GM19025 (cell line): ENCODE results near the gene KRT36.

Experiments
- ATAC-seq: cut with Tn5 transposase; IDR thresholded peaks from one replicate; pipeline ENCODE4 v1.9.1; 2021; ENCODE audit warnings: mild to moderate bottlenecking, low read depth, moderate library complexity; ENCODE audit not compliant: unreplicated experiment

The KRT36 gene

DNA sequence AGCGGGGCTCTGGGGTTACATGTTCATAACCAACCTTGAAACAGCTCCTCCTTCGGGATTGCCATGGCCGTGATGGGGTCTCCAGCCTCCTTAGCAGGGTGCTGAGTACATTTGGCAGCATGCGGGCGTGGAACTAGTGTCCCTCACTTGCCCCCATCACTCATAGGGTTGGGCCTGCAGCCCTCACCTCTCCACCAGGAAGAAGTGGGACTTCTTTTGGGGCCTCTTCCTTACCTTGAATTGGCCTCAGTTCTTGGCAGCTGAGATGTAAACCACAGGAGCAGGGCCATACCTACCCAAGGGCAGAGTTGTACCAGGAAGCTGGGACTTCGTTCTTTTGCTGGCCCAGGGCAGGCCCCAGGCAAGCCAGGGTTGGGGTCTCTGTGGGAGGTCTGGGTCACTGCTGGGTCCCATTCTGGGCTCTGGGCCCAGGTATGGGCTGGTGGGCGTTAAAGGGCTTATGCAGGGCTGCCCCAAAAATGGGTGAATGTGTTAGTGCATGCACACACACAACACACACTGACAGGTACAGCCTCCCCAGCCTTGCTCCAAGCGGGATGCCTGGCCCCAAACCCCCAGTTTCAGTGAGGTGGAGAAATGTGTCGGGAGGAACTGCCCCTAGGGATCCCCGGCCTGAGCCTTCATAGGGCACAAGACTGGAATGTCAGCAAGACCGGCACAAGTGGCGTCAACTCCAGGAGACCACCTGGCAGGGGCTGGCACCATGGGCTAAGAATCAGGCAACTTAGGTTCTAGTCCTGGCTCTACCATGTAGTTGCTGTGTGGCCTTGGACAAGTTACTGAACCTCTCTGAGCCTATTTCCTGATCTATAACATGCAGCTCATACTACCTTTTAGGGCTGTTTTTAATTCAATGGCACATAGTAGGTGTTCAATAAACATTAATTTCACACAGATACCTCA, 32.9 kb upstream of the KRT36 start:
- no peak for ATAC-seq

DNA sequence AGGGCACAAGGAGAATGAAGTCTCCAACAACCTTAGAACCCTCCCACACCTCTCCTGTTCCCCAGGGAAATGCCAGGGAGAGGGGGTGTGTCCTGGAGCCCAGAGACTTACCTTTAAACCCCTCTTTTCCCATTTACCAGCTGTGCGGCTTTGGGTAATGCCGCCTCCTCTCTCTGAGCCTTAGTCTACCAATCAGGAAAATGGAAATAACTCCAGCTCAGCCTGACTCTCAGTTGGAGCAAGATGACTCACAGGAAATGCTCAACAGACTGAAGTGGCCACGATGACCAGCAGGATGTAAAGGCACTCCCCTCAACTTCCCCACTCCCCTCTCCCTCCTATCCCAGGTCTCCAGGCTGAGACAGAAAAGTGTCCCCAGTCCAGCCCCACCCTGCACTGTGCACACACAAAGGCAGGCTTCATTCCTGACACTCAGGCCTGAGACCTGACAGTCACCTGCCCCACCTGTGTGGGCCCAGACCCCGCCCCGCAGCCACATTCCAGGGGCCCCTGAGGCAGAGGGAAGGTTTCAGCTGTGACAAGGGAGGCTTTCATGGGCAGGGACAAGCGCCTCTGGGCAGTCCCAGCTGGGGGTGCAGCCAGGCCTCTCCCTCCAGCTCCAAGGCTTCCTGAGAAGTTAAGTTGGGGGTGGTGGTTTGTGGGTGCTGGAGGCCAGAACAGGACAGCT, 32.0 kb upstream of the KRT36 start:
- no peak for ATAC-seq

DNA sequence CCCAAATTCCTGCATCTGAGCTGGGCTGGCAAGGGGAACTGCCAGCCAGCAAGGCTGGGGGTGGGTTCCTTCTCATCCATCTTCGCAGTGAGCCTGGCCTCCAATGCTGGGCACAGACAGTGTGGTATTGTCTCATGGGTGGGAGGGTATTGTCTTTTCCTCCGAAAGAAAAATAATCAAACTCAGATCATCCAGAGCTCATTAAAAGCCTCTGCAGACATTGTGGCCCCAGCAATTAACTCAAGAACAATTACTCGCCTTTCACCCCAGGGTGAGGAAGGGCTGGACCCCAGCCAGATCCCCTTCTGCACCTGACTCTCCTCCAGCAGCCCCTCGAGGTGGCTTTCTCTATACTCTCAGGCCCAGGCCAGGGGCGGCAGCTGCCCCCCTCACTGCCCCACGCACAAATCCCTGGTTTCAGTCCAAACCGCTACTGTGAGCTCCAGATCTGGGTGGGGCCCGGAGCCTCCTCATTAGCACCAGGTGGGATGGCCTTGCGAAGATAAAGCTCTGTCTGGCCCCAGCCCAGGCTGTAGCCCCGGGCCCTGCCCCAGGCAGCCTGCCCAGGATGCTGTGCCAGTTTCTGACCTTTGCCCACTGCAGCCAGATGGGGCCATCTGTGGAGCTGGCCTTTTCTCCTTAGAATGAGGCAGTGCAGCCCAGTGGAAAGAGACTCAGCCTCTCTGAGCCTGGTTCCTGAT, 31.3 kb upstream of the KRT36 start:
- no peak for ATAC-seq

DNA sequence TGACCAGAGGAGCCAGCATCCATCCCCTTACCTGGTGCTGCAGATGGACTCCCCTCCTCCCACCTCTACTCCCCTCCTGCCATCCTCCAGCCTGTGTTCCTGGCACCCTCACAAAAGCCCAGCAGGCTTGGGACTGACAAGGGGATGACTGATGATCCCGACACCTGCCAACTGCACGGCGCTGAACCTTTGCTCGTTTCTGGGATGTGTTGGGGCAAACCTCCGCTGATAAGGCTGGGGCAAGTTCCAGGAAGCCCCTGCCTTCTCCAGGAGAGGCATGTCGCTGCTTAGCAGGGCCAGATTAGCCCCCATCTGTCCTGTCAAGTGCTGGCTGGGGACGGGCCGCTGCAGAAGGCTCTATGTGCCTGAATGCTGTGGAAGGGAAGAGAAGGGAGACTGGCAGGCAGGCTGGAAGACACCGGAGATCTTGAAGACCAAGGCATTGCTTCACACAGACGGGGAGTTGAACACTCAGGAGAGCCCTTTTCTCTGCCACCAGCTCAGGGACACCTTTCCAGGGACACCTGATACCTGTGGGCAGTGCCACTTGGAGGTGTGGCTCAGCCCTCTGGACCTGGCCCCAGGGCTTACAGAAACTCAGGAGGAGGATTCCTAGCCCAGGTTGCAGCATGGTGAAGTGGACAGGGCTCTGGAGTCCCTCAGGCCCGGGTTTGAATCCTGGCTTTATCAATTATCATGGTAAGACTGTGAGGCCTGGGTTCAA, 30.0 kb upstream of the KRT36 start:
- no peak for ATAC-seq

DNA sequence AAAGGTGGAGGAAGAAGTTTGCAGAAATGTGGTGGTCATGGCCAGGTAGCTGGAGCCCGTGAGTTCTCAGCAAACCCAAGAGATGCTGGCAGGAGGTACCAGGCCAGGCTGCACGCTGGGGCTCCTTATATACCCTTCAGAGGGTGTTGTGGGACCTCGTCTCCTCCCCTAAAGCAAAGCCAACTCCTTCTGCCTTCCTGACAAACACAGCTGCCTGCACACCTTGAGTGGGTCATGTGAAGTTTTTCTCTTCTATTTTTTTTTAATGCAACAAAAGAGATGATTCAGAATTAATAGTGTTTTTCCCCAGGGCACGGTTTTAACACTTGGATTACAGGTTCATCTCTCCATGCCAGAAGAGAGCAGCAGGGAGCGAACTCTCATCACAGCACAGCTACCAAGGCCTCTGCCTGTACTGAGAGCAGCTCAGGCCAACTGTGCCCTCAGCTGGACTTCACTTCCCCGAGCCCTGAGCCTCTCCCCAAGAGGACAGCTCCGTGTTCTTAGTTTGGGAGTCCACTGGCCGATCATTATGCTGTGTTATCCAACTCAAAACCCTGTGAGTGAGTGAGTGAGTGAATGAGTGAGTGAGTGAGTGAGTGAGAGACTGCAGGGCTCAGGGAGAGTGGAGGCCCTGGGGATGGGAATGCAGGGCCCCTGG, 29.2 kb upstream of the KRT36 start, which contains the start of gene KRT15:
Gene KRT15 (minus strand): TSS at position 102 of the 661 bp plus-strand sequence. CDS start 63 bp downstream, at position 39.
- no peak for ATAC-seq

DNA sequence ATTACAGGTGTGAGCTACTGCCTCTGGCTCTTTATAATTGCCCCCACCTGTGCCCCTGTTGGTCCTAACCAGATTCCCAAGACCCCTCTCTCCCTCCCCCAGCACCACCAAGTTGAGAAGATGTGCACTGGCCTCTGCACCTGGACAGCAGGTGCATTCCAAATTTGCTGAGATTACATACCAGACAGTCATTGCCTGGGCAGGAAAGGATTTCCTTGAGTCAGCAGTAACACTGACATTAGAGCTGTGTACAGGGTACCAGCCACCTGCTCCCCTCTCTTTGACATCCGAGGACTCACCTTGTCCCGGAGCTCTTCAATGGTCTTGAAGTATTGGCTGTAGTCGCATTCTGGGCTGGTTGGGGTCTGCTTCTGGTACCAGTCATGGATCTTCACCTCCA, 28.3 kb upstream of the KRT36 start:
- ATAC-seq: no peak

DNA sequence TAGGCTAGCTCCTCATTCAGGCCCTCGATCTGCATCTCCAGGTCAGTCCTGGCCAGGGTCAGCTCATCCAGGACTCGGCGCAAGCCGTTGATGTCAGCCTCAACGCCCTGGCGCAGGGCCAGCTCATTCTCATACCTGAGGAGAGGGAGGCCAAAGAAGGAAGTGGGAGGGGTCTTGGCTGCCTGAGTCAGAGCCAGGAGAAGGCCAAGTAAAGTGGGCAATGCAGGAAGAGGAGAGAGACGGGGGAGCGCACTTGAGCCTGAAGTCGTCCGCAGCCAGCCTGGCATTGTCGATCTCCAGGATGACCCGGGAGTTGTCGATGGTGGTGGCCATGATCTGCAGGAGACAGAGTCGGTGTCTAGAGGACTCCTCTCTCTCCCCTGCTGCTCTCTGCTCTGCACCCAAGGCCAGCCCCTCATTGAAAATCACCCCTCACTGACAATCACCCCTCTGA, 27.1 kb upstream of the KRT36 start:
- ATAC-seq: no peak

DNA sequence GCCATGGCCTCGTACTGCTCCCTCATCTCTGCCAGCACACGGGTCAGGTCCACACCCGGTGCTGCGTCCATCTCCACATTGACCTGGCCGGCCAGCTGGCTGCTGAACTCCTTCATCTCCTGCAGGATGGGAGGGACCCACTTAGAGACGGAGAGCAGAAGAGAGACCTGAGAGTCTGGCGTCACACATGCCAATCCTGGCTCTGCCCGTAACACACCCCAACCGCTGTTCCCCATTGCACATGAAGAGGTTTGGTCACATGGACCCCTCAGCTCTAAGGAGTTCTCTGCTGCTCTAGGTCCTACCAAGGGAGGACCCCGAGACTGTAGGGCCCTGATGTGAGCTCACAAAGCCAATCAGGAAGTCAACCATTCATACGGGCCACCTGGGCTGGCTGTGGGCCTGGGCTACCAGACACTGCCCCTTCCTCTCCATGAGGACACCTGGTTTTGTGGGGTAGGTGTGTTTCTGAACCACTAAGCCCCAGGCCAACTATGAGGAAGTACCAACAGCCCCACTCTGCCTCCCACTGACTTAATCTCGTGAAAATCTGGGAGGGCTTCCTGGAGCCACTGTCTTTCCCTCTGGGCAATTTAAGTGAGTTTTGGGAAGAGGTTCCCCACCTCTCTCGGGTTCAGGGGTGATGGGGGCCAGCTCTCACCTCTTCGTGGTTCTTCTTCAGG, 26.6 kb upstream of the KRT36 start:
- ATAC-seq: no peak

DNA sequence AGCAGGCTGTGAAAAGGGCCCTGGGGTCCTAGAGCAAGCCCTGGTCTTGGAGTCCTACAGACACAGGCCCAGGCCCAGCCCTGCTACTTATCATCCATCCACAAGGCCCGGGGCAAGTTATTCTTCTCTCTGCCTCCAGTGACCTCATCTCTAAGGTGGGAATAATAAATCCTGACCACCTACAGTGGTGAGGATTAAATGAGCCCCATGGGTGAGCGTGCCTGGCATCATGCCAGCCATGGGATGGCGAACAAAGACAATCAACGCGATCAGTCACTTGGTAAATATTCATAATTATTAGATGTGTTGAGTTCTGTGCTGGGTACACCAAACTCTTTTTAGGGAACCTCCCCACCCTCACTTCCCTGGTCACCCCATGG, 23.4 kb upstream of the KRT36 start:
- no peak for ATAC-seq

DNA sequence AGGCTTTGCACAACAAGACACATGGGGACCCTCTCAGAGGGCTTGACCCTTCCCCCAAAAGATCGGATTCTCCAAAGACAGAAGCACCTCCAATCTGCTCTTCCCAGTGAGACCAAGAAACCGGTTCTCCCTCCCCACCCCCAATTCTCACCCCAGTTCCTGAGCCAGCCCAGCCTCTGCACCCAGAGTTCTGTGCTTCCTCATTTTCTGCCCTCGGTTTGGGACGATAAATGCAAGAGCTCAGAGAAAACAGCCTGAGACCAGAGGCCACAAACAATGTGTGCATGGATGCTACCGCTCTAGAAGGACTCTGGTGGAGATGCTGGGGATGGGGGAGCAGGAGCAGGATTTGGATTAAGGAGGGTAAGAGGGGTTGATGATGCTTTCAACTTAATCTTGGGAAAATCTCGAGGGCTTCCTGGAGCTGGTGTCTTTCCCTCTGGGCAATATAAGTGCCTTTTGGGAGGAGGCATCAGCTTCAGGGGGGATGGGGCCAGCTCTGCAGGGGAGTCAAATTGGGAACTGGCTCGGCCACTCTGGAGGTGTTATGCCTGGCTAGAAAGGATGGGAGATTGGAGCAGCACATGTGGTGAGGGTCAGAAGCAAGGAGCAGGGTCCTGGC, 22.9 kb upstream of the KRT36 start:
- no peak for ATAC-seq

DNA sequence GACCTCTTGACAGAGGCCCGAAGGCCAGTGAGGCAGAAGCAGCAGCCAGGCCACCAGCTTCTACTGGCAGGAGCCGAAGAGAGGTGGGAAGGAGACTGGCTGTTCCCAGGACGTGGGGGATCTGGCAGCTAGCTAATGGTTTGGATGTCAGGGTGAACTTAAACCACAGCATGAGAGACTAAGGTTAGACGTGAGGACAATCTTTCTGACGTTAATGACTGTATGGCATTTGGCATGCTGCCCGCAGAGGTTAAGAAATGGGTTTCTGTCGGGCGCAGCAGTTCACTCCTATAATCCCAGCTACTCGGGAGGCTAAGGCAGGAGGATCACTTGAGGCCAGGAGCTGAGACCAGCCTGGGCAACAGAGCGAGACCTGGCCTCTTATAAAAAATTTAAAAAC, 22.0 kb upstream of the KRT36 start:
- ATAC-seq: no peak

DNA sequence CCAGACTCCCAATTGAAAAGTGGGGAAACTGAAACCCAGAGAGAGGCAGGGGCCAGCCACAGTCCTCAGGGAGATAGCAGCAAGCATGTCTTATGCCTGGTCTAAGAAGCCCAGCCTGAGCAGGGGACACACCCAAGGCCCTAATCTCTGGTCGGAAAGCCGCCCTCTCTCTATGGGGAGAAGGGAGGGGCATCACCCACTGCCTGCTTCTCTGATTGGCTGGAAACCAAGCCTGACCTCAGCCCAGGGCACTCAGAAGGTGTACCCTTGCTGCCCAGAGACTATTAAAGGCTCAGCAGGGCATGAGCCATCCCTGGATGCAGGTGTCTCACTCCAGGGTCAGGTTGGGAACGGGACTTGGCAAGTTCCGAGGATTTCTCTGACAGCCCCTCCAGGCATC, 21.4 kb upstream of the KRT36 start:
- no peak for ATAC-seq

DNA sequence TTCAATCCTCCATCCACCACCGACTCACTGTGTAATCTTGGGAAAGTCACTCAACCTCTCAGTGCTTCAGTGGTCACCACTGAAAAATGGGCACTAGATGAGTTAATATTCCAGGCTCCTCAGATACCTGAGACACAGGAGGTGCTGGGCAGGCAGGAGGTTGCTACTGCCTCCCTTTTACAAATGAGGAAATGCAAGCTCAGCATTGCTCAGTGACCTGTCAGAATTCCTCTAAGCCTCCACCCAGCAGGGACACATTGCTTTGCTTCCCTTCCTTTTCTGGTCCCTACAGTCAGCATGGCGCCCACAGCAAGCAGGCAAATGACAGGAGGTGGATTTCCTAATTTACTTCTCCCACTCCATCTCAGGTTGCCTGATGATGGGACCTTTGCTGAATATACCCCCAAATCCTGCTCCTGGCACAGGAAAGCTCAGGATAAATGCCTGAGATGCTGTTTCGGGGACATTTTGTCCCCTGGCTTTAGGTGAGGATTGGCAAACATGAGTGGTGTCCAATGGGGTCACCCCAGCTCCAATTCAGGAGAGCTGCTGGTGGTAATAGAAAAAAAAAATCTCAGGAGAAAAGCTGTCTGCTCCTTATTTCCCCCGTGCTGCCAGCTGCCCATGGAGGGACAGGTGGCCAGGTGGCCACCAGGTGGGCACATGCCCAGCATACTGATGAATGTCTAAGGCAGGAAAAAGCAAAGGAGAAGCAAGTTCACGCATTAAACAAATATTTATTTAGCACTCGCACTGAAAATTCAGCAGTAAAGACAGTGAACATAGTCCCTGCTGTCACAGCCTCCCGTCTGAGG, 20.7 kb upstream of the KRT36 start:
- ATAC-seq: no peak

DNA sequence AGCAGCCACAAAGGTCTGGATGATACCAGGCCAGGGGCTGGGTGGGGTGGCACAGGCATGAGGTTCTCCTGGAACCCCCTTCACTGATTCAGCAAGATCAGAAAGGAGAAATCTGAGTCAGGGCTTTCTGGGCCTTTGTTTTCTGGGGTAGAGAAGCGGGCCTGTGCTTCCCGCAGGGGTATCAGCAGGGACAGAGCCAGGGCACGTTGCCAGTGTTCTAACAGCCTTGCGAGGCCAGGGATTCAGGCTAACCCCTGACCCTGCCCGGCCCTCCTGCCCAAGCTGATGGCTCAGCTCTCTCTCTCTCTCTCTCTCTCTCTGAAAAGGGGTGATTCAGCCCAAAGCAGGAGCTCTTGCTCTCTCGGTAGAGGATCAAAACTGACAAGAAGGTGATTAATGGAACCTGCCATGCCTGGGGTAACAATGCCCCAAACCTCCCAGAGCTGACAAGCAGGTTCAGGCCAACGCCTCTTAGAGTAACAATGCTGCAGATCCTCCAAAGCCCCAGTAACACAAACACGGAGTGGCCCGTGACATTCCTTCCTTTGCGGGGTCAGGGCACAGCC, 17.7 kb upstream of the KRT36 start:
- no peak for ATAC-seq

DNA sequence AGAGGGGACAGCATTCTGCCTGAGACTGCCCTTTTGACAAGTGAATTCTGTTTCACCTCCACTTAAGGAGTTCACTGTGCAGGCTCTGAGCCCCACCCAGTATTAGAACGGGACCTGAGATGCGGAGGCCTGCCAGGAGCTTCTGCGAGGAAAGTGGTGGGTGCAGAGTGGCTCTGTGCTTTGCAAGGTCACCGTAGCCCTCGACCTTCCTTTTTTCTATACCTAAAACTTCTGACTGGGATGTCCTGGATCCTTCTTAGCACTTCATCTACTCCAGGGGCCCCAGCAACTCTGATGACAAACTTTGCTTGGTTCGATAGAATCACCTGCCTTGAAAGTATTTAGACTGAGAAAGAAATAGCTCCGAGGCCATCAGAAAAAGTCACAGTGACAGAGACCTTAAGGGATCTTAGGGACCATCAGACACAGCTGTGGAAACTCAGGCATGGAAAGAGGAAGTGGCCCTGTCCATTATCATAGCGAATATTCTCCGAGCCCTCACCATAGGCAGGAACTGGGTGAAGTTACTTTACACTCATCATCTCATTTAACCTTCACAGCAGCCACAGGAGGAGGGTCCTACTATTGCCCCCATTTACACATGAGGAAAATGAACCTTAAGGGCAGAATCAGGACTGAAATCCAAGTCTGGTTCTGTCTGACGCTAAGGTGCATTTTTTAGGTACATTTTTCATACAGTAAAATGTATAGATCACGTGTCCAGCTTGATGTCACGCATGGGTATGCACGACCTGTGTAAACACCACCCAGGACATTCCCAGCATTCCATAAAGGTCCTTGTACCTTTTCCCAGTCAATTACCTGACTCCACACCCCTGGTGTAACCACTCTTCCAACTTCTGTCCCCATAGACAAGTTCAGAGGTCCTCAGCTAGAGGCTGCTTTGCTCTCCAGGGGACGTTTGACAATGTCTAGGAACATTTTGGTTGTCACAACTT, 16.4 kb upstream of the KRT36 start:
- no peak for ATAC-seq

DNA sequence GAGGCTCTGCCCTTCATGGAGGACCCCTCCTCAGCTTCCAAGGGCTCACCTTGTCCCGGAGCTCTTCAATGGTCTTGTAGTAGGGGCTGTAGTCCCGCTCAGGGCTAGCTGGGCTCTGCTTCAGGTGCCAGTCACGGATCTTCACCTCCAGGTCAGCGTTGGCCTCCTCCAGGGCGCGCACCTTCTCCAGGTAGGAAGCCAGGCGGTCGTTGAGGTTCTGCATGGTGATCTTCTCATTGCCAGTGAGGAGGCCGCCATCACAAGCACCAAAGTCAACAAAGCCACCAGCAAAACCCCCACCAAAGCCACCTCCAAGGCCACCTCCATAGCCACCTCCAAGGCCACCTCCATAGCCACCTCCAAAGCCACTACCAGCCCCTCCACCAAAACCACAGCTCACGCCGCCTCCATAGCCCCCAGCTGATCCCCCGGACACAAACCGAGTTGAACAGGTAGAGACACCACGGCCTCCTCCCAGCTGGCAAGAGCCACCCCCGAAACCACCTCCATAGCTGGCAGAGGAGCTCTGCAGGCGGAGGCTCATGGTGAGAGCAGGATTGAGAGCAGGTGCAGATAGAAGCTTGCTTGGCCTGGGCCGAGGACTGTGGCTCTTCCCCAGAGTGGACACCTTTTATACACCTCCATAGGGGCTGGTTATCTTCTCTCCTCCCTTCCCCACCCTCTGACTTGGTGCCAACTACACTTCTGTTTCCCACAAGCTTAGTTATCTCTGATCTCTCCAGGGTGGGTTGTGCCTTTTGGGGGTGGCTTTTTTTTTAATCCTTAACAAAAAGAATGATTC, 15.5 kb upstream of the KRT36 start, which contains the start of gene KRT13:
Gene KRT13 (minus strand): TSS at position 606 of the 802 bp plus-strand sequence. CDS start 62 bp downstream, at position 544.
- ATAC-seq: no peak
